ENCODE measurements around the gene ZBBX.

The ZBBX gene

GRCh38 chr3:167306319-167306718 lies 73.8 kb downstream of the ZBBX start:
- no peak for DNase-seq

GRCh38 chr3:167305340-167305890 lies 74.7 kb downstream of the ZBBX start:
- DNase-seq: no peak

- DNase-seq: no peak
These were observed 76.0 kb downstream of the ZBBX start for GRCh38 chr3:167304077-167304476.

DNA sequence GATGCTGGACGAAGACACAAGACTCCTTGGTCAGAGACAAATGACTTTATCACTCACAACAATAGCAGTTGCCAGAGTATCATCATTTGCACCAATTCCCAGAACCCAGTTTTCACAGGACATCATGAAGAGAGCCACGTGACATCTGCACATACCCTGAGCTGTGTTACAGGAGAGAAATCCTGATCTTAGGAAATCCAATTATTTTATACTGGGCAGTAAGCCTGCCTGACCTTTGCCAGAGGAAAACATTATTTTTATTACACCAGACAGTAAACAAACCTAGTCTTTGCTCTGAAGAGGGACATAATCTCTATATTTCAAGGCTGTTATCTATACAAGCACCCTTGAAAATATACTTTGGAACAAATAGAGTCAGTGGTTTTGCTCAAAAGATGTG lies 77.4 kb downstream of the ZBBX start:
- DNase-seq: no peak

- no peak for DNase-seq
These were observed 79.9 kb downstream of the ZBBX start for GRCh38 chr3:167300207-167300606.

GRCh38 chr3:167289435-167289834 lies 90.7 kb downstream of the ZBBX start:
- DNase-seq: no peak

DNA sequence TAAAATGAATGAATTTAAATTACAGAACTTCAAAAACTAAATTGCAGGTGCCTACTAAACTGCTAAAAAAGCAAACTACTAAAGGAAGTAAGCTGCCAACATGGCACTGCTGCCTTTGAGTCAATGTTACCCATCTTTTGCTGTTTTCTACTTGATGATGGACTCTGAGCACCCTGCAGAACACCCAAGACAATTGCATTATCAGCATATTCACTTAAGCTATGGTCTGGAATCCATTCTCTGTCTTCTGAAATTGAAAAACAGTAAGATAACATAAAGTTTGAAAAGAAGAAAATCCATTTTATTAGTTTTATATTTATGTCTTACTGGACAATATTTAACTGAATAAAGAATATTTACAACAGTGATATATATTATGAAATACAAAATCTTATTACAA lies 91.4 kb downstream of the ZBBX start:
- DNase-seq: no peak

GRCh38 chr3:167287308-167287707 lies 92.8 kb downstream of the ZBBX start:
- DNase-seq: no peak

- DNase-seq: no peak
These were observed 105.8 kb downstream of the ZBBX start for GRCh38 chr3:167274141-167274874.

DNA sequence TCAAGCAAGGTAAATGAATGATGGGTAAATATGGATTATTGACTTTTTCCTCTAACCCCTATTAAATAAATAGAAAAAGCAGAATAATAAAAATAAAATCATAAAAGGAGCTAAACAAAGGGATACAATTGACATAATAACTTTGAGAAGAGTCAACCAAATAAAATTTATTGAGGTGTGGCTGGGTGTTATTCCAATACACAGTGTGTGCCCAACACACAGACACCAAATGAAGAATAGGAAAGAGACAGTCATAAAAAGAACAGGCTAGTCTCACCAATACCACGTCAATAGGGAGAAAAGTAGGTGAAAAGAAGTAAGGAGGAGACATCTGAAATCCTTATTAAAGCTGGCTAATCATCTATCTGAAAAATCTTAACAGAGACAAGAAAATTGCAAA lies 127.1 kb downstream of the ZBBX start:
- DNase-seq: no peak

- DNase-seq: no peak
These were observed 128.4 kb downstream of the ZBBX start for GRCh38 chr3:167251678-167252077.

DNA sequence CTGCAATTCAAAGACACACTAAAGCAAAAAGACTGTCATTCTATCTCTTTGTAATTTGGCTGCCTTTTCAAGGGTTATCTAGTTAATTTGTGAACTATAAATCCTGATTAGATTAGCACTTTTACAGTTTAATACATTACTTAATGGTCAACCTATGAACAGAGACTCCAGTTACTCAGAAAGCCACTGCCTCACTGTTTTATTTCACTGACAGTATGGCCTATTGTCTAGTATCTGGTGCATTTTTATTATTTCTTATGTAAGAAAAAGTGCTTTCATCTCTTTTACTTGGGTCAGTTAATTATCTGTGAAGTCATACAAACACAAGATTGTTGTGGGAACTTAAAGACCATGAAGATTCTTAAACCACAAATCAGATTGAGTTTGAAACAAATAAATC lies 133.8 kb downstream of the ZBBX start:
- no peak for DNase-seq

GRCh38 chr3:167241048-167241845 lies 138.8 kb downstream of the ZBBX start:
- no peak for DNase-seq

GRCh38 chr3:167228135-167228534 lies 152.0 kb downstream of the ZBBX start:
- no peak for DNase-seq

- DNase-seq: no peak
These were observed 154.3 kb downstream of the ZBBX start for GRCh38 chr3:167225821-167226220.

GRCh38 chr3:167209011-167209410 lies 171.1 kb downstream of the ZBBX start:
- DNase-seq: no peak

DNA sequence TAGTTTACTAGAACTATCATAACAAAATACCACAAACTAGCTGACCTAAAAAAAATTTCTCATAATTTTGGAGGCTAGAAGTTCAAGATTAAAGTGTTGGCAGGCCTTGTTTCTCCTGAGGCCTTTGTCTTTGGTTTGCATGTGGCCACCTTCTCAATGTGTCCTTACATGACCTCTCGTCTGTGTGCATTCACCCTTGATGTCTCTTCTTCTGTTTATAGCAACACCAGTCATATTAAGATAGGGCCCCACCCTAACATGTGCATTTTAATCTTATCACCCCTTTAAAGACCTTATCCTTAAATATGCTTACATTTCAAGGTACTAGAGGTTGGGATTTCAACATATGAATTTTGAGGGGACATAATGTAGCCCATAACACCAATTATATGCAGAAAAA lies 177.0 kb downstream of the ZBBX start:
- no peak for DNase-seq

- DNase-seq: no peak
These were observed 181.0 kb downstream of the ZBBX start for GRCh38 chr3:167198949-167199600.
